ENCODE results near the gene PDZD2.

- TF ChIP-seq EZH2 (IDR thresholded peaks at IDR 0.05; ENCODE audit: borderline replicate concordance) (no peak), CTCF (IDR thresholded peaks at IDR 0.05; ENCODE audit: poor library complexity) (no peak), EZH2phosphoT487 (IDR thresholded peaks at IDR 0.05; ENCODE audit: low read depth, severe bottlenecking, unreplicated experiment) (no peak)
These were observed 514.8 kb downstream of the PDZD2 start for GRCh38 chr5:32153723-32154122.

Measured in hepatocyte (in vitro differentiated cells).